ENCODE results near the gene KIAA1549. TPM values are rescaled to one million over a fixed set of nuclear protein-coding genes. Genes with fewer than 3 reads are reported as not detected.

KIAA1549 gene
- total and polyA plus RNA-seq, 3 experiments from 2014 or later, result 1.1 to 1.2 TPM; not detected in 1

GRCh38 chr7:138868711-138869110, 112.5 kb downstream of the KIAA1549 start:
- Histone ChIP-seq H3K9me3 (ENCODE audit: low read length) (no peaks in the 10 kb centered on the region), H3K4me3 (ENCODE audit: low read length) (no peak overlapping the region), H3K36me3 (ENCODE audit: insufficient read depth, low read length) (no peaks in the 10 kb centered on the region), H3K4me1 (ENCODE audit: insufficient read depth, low read length) (no peaks in the 10 kb centered on the region), H3K27me3 (ENCODE audit: insufficient read depth, low read length, poor library complexity, severe bottlenecking) (no peaks in the 10 kb centered on the region), H3K27ac (ENCODE audit: low read depth, low read length) (no peak overlapping the region)
- CTCF ChIA-PET, result interaction anchor here (0.6 kb wide), 1 partner anchor 1134 kb away, joined by 3 read pairs; no protein-coding TSS in a partner anchor
- H3K27ac Mint-ChIP-seq, result peak overlapping the region in 2 of 8 donors; percentile 41 to 61
- POLR2A ChIA-PET, result no interaction called here
- H3K27me3 Mint-ChIP-seq, result peaks cover 4 to 5% of the 10 kb centered on the region in 2 donors
- H3K4me3 Mint-ChIP-seq, result no peak overlapping the region
- no peak for DNase-seq
- H3K36me3 Mint-ChIP-seq, result no peaks in the 10 kb centered on the region
- H3K4me1 Mint-ChIP-seq, result peaks cover 0 to 16% (median 0%) of the 10 kb centered on the region in 3 donors
- H3K9me3 Mint-ChIP-seq, result no peaks in the 10 kb centered on the region

- peaks cover 0 to 16% (median 0%) of the 10 kb centered on the region in 3 donors for H3K4me1 Mint-ChIP-seq
- ChIA-PET CTCF (no interaction called here), POLR2A (no interaction called here)
- H3K4me3 Mint-ChIP-seq, result no peak overlapping the region
- Histone ChIP-seq H3K36me3 (ENCODE audit: insufficient read depth, low read length) (no peaks in the 10 kb centered on the region), H3K27me3 (ENCODE audit: insufficient read depth, low read length, poor library complexity, severe bottlenecking) (no peaks in the 10 kb centered on the region), H3K4me3 (ENCODE audit: low read length) (no peak overlapping the region), H3K27ac (ENCODE audit: low read depth, low read length) (no peak overlapping the region), H3K4me1 (ENCODE audit: insufficient read depth, low read length) (no peaks in the 10 kb centered on the region), H3K9me3 (ENCODE audit: low read length) (no peaks in the 10 kb centered on the region)
- peaks cover 5 to 6% of the 10 kb centered on the region in 2 donors for H3K27me3 Mint-ChIP-seq
- no peak for DNase-seq
- no peak overlapping the region for H3K27ac Mint-ChIP-seq
- no peaks in the 10 kb centered on the region for H3K36me3 Mint-ChIP-seq
- no peaks in the 10 kb centered on the region for H3K9me3 Mint-ChIP-seq
Observed at GRCh38 chr7:138867744-138868143, 113.4 kb downstream of the KIAA1549 start.

- Mint-ChIP-seq H3K36me3 (no peaks in the 10 kb centered on the region), H3K27me3 (peaks cover 5 to 6% of the 10 kb centered on the region in 2 donors), H3K27ac (no peak overlapping the region), H3K4me1 (peaks cover 0 to 16% (median 0%) of the 10 kb centered on the region in 3 donors), H3K4me3 (no peak overlapping the region), H3K9me3 (no peaks in the 10 kb centered on the region)
- Histone ChIP-seq H3K4me3 (ENCODE audit: low read length) (no peak overlapping the region), H3K4me1 (ENCODE audit: insufficient read depth, low read length) (no peaks in the 10 kb centered on the region), H3K27me3 (ENCODE audit: insufficient read depth, low read length, poor library complexity, severe bottlenecking) (no peaks in the 10 kb centered on the region), H3K36me3 (ENCODE audit: insufficient read depth, low read length) (no peaks in the 10 kb centered on the region), H3K27ac (ENCODE audit: low read depth, low read length) (no peak overlapping the region), H3K9me3 (ENCODE audit: low read length) (no peaks in the 10 kb centered on the region)
- ChIA-PET POLR2A (no interaction called here), CTCF (interaction anchor here (1.7 to 2.1 kb wide), 2 partner anchors 8 to 127 kb away, joined by 4 to 6 read pairs; no protein-coding TSS in a partner anchor)
- no peak for DNase-seq
Observed at GRCh38 chr7:138866353-138866752, 114.8 kb downstream of the KIAA1549 start.

GRCh38 chr7:138865843-138866242, 115.3 kb downstream of the KIAA1549 start:
- no peaks in the 10 kb centered on the region for H3K36me3 Mint-ChIP-seq
- H3K4me3 Mint-ChIP-seq, result no peak overlapping the region
- ChIA-PET POLR2A (no interaction called here), CTCF (interaction anchor here (0.8 to 2.1 kb wide), 5 partner anchors 8 to 127 kb away, joined by 3 to 6 read pairs (median 4); no protein-coding TSS in a partner anchor)
- no peaks in the 10 kb centered on the region for H3K36me3 ChIP-seq (ENCODE audit: insufficient read depth, low read length)
- peaks cover 6 to 7% of the 10 kb centered on the region in 2 donors for H3K27me3 Mint-ChIP-seq
- H3K4me1 ChIP-seq (ENCODE audit: insufficient read depth, low read length), result no peaks in the 10 kb centered on the region
- H3K27me3 ChIP-seq (ENCODE audit: insufficient read depth, low read length, poor library complexity, severe bottlenecking), result no peaks in the 10 kb centered on the region
- H3K4me3 ChIP-seq (ENCODE audit: low read length), result no peak overlapping the region
- H3K4me1 Mint-ChIP-seq, result peaks cover 0 to 16% (median 0%) of the 10 kb centered on the region in 3 donors
- H3K9me3 ChIP-seq (ENCODE audit: low read length), result no peaks in the 10 kb centered on the region
- H3K9me3 Mint-ChIP-seq, result no peaks in the 10 kb centered on the region
- H3K27ac ChIP-seq (ENCODE audit: low read depth, low read length), result no peak overlapping the region
- H3K27ac Mint-ChIP-seq, result peak overlapping the region in 3 of 8 donors; percentile 13 to 86 (median 72)
- DNase-seq, result peak in 4 of 5 donors; percentile 12 to 58 (median 32)

- CTCF ChIA-PET, result interaction anchor here (1.3 to 2.1 kb wide), 4 partner anchors 10 to 126 kb away, joined by 3 to 6 read pairs (median 4); no protein-coding TSS in a partner anchor
- Mint-ChIP-seq H3K9me3 (peaks cover 0 to under 1% (median 0%) of the 10 kb centered on the region in 5 donors), H3K27ac (no peak overlapping the region), H3K36me3 (peaks cover 0 to 2% (median 0%) of the 10 kb centered on the region in 3 donors), H3K27me3 (peaks cover 6 to 12% of the 10 kb centered on the region in 2 donors), H3K4me1 (peaks cover 0 to 16% (median 0%) of the 10 kb centered on the region in 3 donors), H3K4me3 (no peak overlapping the region)
- H3K9me3 ChIP-seq (ENCODE audit: low read length), result no peaks in the 10 kb centered on the region
- H3K4me3 ChIP-seq (ENCODE audit: low read length), result no peak overlapping the region
- H3K27ac ChIP-seq (ENCODE audit: low read depth, low read length), result no peak overlapping the region
- no peak for DNase-seq
- no peaks in the 10 kb centered on the region for H3K36me3 ChIP-seq (ENCODE audit: insufficient read depth, low read length)
- POLR2A ChIA-PET, result no interaction called here
- H3K27me3 ChIP-seq (ENCODE audit: insufficient read depth, low read length, poor library complexity, severe bottlenecking), result no peaks in the 10 kb centered on the region
- H3K4me1 ChIP-seq (ENCODE audit: insufficient read depth, low read length), result no peaks in the 10 kb centered on the region
Observed at GRCh38 chr7:138864667-138865066, 116.5 kb downstream of the KIAA1549 start.

- peak overlapping the region in 1 of 8 donors; percentile 75 for H3K27ac Mint-ChIP-seq
- POLR2A ChIA-PET, result no interaction called here
- no peak overlapping the region for H3K4me3 Mint-ChIP-seq
Observed at GRCh38 chr7:138863931-138864330, 117.3 kb downstream of the KIAA1549 start.

GRCh38 chr7:138861051-138861450, 120.1 kb downstream of the KIAA1549 start:
- Histone ChIP-seq H3K4me1 (ENCODE audit: insufficient read depth, low read length) (no peaks in the 10 kb centered on the region), H3K27ac (ENCODE audit: low read depth, low read length) (no peak overlapping the region), H3K4me3 (ENCODE audit: low read length) (no peak overlapping the region), H3K9me3 (ENCODE audit: low read length) (no peaks in the 10 kb centered on the region), H3K36me3 (ENCODE audit: insufficient read depth, low read length) (no peaks in the 10 kb centered on the region), H3K27me3 (ENCODE audit: insufficient read depth, low read length, poor library complexity, severe bottlenecking) (no peaks in the 10 kb centered on the region)
- Mint-ChIP-seq H3K4me1 (peaks cover 0 to 15% (median 0%) of the 10 kb centered on the region in 3 donors), H3K27ac (peak overlapping the region in 1 of 8 donors; percentile 33), H3K27me3 (peaks cover 4 to 25% of the 10 kb centered on the region in 2 donors), H3K36me3 (peaks cover 0 to 21% (median 3%) of the 10 kb centered on the region in 3 donors), H3K4me3 (no peak overlapping the region), H3K9me3 (peaks cover 9 to 18% (median 14%) of the 10 kb centered on the region in 5 donors)
- ChIA-PET POLR2A (no interaction called here), CTCF (no interaction called here)
- no peak for DNase-seq

More at GRCh38 chr7:138863931-138864330, 117.3 kb downstream of the KIAA1549 start:
- Mint-ChIP-seq H3K4me1 (peaks cover 0 to 16% (median 0%) of the 10 kb centered on the region in 3 donors), H3K36me3 (peaks cover 0 to 7% (median 0%) of the 10 kb centered on the region in 3 donors), H3K9me3 (peaks cover 0 to 3% (median 1%) of the 10 kb centered on the region in 5 donors), H3K27me3 (peaks cover 8 to 15% of the 10 kb centered on the region in 2 donors)
- no peaks in the 10 kb centered on the region for H3K27me3 ChIP-seq (ENCODE audit: insufficient read depth, low read length, poor library complexity, severe bottlenecking)
- CTCF ChIA-PET, result no interaction called here
- no peak for DNase-seq
- no peaks in the 10 kb centered on the region for H3K36me3 ChIP-seq (ENCODE audit: insufficient read depth, low read length)
- H3K4me1 ChIP-seq (ENCODE audit: insufficient read depth, low read length), result no peaks in the 10 kb centered on the region
- no peak overlapping the region for H3K27ac ChIP-seq (ENCODE audit: low read depth, low read length)
- no peaks in the 10 kb centered on the region for H3K9me3 ChIP-seq (ENCODE audit: low read length)
- no peak overlapping the region for H3K4me3 ChIP-seq (ENCODE audit: low read length)

GRCh38 chr7:138857728-138858127, 123.5 kb downstream of the KIAA1549 start:
- Mint-ChIP-seq H3K27ac (no peak overlapping the region), H3K9me3 (peaks cover 9 to 18% (median 14%) of the 10 kb centered on the region in 5 donors), H3K27me3 (peaks cover 5 to 25% of the 10 kb centered on the region in 2 donors), H3K36me3 (peaks cover 0 to 21% (median 3%) of the 10 kb centered on the region in 3 donors), H3K4me1 (no peaks in the 10 kb centered on the region), H3K4me3 (no peak overlapping the region)
- H3K4me1 ChIP-seq (ENCODE audit: insufficient read depth, low read length), result no peaks in the 10 kb centered on the region
- DNase-seq, result no peak
- no peaks in the 10 kb centered on the region for H3K27me3 ChIP-seq (ENCODE audit: insufficient read depth, low read length, poor library complexity, severe bottlenecking)
- CTCF ChIA-PET, result interaction anchor here (1.1 kb wide), 1 partner anchor 16 kb away, joined by 3 read pairs; no protein-coding TSS in a partner anchor
- no peaks in the 10 kb centered on the region for H3K36me3 ChIP-seq (ENCODE audit: insufficient read depth, low read length)
- POLR2A ChIA-PET, result no interaction called here
- H3K4me3 ChIP-seq (ENCODE audit: low read length), result no peak overlapping the region
- no peaks in the 10 kb centered on the region for H3K9me3 ChIP-seq (ENCODE audit: low read length)
- no peak overlapping the region for H3K27ac ChIP-seq (ENCODE audit: low read depth, low read length)

Data from CD8-positive, alpha-beta memory T cell (primary cell).